T-helper 1 cell treated with Interleukin-12 subunit alpha and Interleukin-12 subunit beta and Interleukin-4 antibody, amounts not matched to agents 30 ng/mL and 1 ng/mL, for 36 hours (primary cell): ENCODE measurements around the gene SUDS3. TPM values are rescaled to one million over a fixed set of nuclear protein-coding genes. Genes with fewer than 3 reads are reported as not detected.
"Not testable (repeated sequence)": the region's sequence is repeated elsewhere in the genome, so short reads cannot be mapped to it uniquely, and the experiment has no call there.

ENCODE experiments used
- intact Hi-C: fragments of 100-400 bp; cut with micrococcal nuclease; formaldehyde crosslinking; loops from one replicate; pipeline ENCODE4 v1.15.1; 2024
- total RNA-seq: library from RNA; stranded (reverse); gene quantifications from 2 replicates; pipeline ENCODE4 v1.2.3, GENCODE V29; 2022

The SUDS3 gene, protein sequence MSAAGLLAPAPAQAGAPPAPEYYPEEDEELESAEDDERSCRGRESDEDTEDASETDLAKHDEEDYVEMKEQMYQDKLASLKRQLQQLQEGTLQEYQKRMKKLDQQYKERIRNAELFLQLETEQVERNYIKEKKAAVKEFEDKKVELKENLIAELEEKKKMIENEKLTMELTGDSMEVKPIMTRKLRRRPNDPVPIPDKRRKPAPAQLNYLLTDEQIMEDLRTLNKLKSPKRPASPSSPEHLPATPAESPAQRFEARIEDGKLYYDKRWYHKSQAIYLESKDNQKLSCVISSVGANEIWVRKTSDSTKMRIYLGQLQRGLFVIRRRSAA
- total RNA-seq: 21.8 and 24.2 TPM in 2 replicates

DNA sequence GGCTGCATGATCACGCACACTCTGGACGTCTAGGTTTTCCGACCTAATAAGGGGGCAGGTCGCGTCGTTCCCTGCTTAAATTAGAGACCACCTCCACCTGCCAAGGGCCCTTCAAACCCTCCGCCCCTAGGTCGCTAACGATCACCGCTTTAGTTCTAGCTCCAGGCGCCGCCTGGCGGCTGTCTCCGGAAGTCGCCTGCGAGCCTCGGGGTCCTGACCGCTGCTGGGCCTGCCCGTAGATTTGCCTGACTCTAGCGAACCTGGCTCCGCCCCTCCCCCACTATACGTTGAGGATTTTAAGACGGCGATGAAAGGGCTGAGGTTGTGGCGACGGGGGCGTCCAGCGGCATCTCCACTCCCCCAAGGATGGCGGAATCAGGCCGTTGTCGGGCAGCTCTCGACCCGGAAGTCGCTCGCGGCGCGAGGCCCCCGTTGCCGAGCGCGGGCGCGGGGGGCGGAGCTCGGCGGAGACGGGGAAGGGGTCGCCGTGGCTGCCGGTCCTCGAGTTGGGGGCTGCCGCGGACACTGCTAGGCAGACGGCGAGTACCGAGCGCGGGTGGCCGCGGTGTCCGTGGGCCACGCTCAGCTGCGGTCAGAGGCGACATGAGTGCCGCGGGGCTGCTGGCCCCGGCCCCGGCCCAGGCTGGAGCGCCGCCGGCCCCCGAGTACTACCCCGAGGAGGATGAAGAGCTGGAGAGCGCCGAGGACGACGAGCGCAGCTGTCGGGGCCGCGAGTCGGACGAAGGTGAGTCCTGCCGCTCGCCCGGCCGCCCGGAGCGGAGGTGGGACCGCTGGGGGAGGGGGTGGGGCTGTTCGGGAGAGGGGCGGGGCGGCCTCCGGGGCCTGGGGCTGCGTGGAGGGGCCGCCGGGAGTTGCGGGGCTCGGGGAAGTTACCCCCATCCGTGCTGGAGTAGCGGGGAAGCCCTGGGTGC is at the start of gene SUDS3:
SUDS3 (plus strand) TSS at position 467 of the 932 bp plus-strand sequence; CDS start at position 604, 137 bp downstream.
- intact Hi-C loops: loop anchor here (1.0 to 10.0 kb wide), 8 partner anchors 194 to 1639 kb away; partner anchors contain the start of genes RFC5, RNFT2, SPRING1 and TESC

DNA sequence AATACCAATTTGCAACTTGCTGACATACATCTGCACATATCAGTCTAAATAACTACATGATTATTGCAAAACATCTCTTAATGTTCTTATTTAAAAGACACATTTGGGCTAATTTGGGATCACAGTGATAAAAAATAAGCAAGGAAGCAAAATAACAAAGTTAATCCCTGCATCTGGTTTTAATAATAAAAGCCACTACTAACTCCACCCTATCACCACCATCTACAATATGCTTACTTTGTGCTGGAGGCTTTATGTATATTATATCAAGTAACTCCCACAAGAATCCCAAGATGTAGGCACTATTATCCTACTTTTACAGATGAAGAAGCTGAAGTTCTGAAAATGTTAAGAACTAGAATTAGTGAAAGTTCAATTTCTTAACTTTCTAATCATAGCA is 49.4 kb upstream of the SUDS3 start:
- intact Hi-C loops: no loop called here

DNA sequence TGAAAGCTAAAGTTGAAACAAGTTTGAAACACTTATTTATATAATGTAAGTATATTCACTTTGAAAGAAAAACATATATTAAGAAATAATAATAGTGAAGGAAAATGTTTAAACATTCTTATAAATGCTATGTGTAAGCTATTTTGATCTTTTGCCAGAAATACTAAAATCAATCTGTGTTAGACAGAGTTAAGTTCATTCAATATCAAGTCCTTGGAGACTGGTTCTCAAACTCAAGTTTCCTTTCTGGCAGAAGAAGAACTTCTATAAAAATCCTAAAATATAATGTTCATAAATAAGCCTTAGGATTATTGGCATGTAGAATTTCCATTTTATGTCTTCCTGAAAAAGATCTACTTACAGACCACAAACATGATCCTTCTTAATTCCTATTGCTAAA is 49.0 kb upstream of the SUDS3 start:
- intact Hi-C loops: no loop called here

DNA sequence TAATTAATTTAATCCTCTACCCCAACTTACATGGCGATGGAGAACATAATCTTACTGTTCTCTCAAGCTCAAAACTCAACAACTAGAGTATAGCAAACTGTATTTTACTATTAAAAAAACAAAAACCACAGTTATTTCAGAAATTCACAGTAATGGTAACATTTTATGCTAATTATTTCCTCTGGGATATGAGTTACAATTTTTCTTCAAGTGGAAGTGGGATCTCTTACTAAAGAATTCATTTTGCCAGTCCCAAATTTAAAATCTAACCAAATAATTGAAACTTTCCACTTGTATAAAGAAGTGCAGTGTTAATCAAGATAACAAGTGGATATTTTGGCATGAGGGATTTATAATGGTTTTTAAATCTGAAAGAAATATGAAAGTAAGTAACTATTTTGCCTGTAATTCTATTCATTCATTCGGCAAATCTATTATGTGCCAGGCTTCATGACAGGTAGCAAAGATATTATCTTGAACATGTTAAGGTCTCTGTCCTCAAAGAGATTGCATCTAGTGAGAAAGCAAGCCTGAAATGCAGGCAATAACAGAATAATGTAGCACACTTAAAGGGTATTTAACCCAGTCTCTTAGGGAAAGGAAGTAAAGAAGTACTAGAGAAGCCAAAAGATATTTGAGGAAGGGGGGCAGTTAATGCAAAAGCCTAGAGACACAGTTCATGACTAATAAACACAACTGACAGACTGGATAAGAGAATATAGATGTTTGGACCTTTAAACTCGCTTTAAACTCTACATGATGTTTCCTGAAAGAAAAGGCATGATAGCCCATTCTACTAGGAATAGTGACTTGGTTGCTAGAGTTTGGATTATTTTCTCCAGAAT is 47.6 kb upstream of the SUDS3 start:
- intact Hi-C loops: no loop called here

DNA sequence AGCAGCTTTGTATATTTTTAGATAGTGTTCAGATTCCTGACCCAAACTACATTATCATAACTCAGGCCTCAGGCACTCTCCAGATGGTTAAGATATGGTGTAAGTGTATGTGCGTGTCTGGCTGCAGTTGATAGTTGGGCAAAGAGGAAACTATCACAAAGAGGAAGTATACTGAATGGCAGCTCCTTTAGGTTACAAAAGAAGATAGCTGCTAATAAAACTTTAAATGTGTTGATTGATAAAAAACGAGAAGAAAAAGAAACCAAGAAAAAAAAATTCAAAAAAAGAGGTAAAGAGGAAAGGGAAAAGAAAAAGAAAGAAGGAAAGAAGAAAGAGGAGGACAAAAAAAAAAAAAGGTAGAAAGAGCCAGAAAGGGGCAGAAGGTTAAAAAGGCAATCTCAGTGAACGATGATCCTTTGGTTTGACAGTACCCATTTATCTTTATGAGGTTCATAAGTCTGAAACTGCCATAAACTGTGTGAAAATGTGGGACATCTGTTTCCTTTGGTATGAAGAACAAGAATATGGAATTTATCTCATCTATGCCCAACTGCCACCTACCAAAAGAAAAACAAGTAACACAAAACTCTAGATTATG is 45.8 kb upstream of the SUDS3 start:
- intact Hi-C loops: no loop called here

DNA sequence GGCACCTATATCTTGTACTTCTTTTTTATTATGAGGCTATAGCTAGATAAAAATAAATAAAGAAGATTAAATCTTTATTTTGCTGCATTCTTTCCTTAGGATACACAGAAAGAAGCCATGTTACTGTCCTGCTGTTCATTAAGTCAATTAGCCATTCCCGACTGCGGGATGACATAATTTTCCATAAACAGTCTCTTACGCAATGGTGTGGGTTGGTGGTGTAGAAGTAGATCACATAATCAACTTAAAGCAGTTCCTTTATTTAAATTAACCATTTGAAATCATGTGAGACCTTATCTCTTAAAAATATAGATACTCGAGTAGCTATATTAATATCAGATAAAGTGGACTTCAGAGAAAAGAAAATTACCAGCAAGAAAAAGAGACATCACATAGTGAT is 43.8 kb upstream of the SUDS3 start:
- intact Hi-C loops: no loop called here

DNA sequence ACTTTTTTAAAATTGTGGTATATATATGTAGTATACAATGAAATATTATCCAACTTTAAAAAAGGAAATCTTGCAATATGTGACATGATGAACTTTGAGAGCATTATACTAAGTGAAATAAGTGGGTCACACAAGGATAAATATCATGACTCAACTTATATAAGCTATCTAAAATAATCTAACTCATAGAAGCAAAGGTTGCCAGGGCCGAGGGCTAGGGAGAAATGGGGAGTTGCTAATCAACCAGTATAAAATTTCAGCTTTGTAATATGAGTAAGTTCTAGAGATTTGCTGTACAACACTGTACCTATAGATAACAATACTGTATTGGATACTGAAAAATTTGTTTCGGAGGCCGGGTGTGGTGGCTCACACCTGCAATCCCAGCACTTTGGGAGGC is 42.1 kb upstream of the SUDS3 start:
- intact Hi-C loops: no loop called here

DNA sequence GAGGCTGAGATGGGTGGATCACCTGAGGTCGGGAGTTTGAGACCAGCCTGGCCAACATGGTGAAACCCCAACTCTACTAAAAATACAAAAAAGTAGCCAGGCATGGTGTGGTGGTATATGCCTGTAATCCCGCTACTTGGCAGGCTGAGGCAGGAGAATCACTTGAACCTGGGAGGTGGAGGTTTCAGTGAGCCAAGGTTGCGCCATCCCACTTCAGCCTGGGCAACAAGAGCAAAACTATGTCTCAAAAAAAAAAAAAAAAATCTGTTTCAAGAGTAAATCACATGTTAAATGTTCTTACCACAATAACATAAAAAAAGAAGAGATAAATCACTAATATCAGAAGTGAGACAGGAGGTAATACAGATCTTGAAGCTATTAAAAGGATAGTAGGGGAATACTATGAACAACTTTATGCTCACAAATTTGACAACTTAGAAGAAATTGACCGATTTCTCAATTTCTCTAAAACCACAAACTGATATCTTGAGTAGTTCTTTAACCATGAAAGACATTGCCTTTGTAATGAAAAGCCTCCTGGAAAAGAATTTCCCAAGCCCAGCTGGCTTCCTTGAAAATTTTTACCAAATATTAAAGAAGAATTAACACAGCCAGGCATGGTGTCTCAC is 41.3 kb upstream of the SUDS3 start:
- intact Hi-C loops: no loop called here

DNA sequence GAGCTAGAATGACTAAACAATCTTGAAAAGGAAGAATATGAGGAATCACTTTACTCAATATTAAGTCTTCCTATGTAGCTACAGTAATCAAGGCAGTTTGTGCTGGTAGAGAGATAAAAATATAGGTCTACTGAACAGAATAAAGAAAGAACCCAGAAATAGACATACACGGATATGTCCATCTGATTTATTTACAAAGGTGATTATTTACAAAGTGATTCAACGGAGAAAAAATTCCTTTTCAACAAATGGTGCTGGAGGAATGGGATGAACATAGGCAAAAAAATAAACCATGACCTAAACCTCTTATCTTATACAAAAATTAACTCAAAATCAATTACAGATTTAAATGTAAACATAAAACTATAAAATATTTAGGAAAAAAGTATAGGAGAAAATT is 40.2 kb upstream of the SUDS3 start:
- intact Hi-C loops: no loop called here

DNA sequence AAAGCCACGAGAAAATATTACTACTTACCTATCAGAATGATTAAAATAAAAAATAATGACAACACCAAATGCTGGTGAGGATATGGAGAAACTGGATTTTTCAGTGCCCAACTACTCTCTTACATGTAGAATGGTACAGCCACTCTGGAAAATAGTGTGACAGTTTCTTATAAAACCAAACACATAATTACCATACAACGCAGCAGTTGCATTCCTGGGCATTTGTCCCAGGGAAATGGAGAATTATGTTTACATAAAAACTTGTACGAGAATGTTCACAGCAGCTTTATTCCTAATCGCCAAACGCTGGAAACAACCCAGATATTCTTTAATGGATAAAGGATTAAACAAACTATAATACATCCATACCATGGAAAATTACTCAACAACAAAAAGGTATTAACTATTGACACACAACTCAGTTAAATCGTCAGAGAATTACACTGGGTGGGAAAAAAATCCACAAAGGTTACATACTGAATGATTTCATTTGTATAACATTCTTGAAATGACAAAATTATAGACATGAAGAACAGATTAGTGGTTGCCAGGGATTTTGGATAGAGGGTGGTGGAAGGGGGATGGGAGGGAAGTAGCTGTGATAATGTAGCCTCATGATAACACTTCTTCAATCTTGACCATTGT is 39.0 kb upstream of the SUDS3 start:
- intact Hi-C loops: no loop called here

DNA sequence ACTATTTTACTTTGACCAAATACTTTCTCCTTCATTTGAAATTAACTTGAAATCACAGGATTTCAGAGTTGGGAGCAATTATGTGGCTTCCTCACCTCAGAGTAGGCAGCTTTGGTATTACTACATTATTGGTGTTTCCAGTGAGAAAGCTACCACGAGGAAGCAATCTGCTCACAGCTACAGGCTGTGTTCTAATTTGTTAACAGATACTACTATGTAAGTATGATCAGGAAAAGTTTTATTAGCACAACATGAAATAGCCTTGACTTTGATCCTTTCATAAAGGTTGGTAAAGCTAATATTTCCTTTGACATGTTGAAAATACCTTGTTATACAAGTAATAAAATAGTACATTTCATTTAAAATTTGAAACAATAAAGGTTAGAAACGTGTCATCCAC is 34.3 kb upstream of the SUDS3 start:
- intact Hi-C loops: no loop called here

DNA sequence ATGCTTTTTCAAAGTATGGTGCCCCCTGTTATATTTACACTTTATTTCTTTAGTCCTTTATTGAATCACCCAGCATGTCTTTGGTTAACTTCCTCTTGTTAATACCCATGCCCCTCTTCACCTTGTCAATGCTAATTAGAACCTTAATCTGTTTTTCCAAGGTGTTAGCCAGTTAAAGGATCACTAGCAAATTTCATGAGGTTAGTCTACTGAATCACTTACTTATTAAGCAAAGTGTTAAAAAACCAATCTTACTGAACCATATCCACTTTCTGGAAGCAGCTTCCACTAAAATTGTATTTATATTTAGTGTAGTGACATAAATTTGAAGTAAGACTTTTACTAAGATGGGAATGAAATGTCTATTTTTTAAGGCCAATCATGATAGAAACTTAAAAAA is 31.5 kb upstream of the SUDS3 start:
- intact Hi-C loops: no loop called here

DNA sequence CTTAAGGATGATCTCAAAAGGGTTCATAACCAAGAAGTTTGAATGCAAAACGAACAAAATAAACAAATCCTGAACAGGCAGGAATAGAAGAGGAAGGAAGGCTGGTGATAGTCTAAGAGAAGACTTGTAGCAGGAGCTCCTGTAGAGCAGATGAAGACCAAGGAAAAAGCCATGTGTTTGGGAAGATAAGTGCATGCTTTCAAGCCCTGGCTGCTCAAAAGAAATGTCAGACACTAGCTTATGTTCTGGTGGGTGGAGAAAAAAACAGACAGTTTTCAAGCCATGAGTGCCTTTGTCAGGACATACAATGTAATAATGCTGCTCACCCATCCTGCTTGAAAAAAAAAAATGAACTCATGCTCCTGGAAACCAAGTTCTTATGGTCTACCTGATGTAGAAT is 31.0 kb upstream of the SUDS3 start:
- intact Hi-C loops: no loop called here

DNA sequence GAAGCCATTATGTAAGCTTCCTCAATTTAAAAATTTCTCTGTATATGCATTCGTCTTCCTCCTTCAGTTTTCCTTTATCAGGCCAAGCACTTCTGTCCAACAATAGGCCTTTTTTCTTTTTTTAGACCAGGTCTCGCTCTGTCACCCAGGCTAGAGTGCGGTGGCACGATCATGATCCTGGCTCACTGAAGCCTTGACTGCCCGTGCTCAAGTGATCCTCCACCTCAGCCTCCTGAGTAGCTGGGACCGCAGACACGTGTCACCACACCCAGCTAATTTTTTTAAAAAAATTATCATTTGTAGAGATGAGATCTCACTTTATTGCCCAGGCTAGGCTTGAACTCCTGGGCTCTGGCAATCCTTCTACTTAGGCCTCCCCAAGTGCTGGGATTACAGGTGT is 29.5 kb upstream of the SUDS3 start:
- intact Hi-C loops: no loop called here

DNA sequence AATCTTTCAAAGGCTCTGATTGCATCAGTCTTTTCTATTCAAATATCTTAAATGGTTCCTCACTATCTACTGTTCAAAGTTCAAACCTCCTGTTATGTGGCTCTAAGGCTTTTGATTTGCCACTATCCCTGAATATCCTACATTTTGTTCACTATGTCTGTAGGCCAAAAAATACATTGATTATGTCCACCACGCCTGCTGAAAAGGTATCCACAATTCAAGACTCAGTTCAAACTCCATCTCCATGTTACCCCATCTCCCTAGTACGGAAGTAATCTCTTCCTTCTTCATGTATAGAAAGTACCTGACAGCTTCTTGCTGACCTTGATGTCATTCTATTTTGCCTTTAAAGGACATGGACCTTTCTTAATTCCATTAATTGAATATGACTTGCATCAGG is 28.4 kb upstream of the SUDS3 start:
- intact Hi-C loops: no loop called here

DNA sequence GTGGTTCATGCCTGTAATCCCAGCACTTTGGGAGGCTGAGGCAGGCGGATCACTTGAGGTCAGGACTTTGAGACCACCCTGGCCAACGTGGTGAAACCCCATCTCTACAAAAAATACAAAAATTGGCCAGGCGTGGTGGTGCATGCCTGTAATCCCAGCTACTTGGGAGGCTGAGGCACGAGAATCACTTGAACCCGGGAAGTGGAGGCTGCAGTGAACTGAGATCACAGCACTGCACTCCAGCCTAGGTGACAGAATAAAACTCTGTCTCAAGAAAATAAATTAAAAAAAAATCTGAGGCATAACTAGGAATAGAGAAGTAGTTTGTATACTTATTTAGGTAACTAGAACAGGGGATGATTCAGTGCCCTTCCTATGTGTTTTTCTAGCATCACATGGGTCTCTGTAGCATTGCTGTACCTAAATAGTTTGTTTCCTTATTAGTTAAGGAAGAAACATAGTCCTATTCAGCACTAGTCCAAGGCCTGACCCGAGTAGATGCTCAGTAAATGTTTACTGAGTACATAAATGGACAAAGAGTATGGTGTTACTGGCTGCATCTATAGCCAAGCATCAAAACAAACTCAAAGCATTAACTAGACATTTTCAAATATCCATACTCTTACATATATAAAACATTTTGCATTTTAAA is 25.3 kb upstream of the SUDS3 start:
- intact Hi-C loops: no loop called here

DNA sequence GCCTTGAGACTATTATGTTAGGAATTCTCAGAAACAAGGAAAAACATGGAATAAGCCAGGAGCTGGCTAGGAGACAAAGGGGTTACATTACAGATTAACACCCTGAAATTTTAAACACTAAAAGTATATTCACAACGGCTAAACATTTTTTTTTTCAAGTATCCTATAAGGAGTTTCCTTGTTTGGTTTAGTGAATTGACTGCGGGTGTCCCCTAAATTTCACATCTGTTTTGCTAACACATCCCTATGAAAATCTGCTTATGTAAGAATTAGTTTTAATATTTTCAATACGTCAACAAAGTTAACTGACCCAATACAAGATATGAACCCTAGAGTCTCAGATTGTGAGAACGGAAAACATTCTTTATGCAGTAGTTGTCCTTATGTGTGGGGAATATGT is 22.6 kb upstream of the SUDS3 start:
- intact Hi-C loops: no loop called here

DNA sequence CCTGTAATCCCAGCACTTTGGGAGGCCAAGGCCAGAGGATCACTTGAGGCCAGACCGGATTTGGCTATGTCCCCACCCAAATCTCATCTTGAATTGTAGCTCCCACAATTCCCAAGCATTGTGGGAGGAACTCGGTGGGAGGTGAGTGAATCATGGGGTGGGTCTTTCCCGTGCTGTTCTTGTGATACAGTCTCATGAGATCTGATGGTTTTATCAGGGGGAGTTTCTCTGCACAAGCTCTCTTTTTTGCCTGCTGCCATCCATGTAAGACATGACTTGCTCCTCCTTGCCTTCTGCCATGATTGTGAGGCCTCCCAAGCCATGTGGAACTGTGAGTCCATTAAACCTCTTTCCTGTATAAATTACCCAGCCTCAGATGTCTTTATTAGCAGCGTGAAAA is 21.9 kb upstream of the SUDS3 start:
- intact Hi-C loops: not testable (repeated sequence)

DNA sequence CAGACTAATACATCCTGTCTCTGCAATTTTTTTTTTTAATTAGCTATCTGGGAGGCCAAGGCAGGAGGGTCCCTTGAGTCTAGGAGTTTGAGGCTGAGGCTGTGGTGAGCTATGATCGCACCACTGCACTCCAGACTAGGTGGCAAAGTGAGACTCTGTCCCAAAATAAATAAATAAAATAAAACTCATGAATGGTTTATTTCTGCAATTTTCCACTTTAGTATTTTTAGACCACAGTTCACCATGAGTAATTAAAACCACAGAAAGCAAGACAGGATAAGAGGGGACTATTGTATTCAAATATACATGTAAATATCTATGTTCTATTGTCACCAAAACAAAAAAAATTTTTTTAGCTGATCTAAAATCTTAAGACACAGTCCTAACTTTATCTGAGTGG is 21.5 kb upstream of the SUDS3 start:
- intact Hi-C loops: loop anchor here (5.0 kb wide), 5 partner anchors 43 to 338 kb away; partner anchors contain the start of genes RFC5 and WSB2
